A673 (cell line): ENCODE data around the gene WDR46. TPM values are rescaled to one million over a fixed set of nuclear protein-coding genes. Genes with fewer than 3 reads are reported as not detected.
"Not testable (repeated sequence)": the region's sequence is repeated elsewhere in the genome, so short reads cannot be mapped to it uniquely, and the experiment has no call there.

Experiments
- BruUV-seq: library from RNA; stranded (reverse); fragments of 400-500 nt; replicated peaks from 2 replicates; lab custom pipeline; 2021; lab: Mats Ljungman, UMichigan
- CTCF ChIA-PET: fragments of 300-600 bp; sonication (Branson Sonifier 250); formaldehyde crosslinking; loops from one replicate; lab custom pipeline; 2022; ENCODE audit warnings: antibody characterized with exemption; lab: Charles Lee
- POLR2A ChIA-PET: fragments of 300-600 bp; sonication (Branson Sonifier 250); formaldehyde crosslinking; loops from one replicate; lab custom pipeline; 2022; ENCODE audit warnings: antibody characterized with exemption; ENCODE audit not compliant: low non-redundant PET; lab: Charles Lee
- DNase-seq: peaks from one replicate; pipeline ENCODE4 v3.0.0-alpha.2; 2015; ENCODE audit warnings: low spot score
- H3K27ac ChIP-seq: fragments of 200-600 bp; sonication (generic); 2 replicates; pipeline ENCODE4 v1.5.1; 2016; ENCODE audit warnings: mixed run types, low read depth, mild to moderate bottlenecking, mixed read lengths, antibody characterized with exemption, low read length; ENCODE audit not compliant: poor library complexity, severe bottlenecking
- H3K27me3 ChIP-seq: fragments of 200-600 bp; sonication (generic); replicated peaks from 2 replicates; pipeline ENCODE4 v1.6.1; 2017; ENCODE audit warnings: mixed run types, low read depth, mild to moderate bottlenecking, mixed read lengths, antibody characterized with exemption, low read length; ENCODE audit not compliant: insufficient read depth, poor library complexity
- H3K36me3 ChIP-seq: fragments of 200-600 bp; sonication (generic); 2 replicates; pipeline ENCODE4 v1.6.1; 2016; ENCODE audit warnings: mixed run types, mild to moderate bottlenecking, mixed read lengths, antibody characterized with exemption, low read length; ENCODE audit not compliant: insufficient read depth, poor library complexity, severe bottlenecking
- H3K4me1 ChIP-seq: fragments of 200-600 bp; sonication (generic); 2 replicates; pipeline ENCODE4 v1.6.1; 2017; ENCODE audit warnings: mixed run types, mild to moderate bottlenecking, mixed read lengths, antibody characterized with exemption, low read length; ENCODE audit not compliant: insufficient read depth, poor library complexity, severe bottlenecking
- H3K4me3 ChIP-seq: fragments of 200-600 bp; sonication (generic); 2 replicates; pipeline ENCODE4 v1.5.1; 2016; ENCODE audit warnings: low read depth, mixed run types, mild to moderate bottlenecking, mixed read lengths, low read length; ENCODE audit not compliant: poor library complexity, severe bottlenecking
- H3K9me3 ChIP-seq: fragments of 200-600 bp; sonication (generic); 2 replicates; pipeline ENCODE4 v1.6.1; 2016; ENCODE audit warnings: mixed run types, low read depth, mild to moderate bottlenecking, mixed read lengths, antibody characterized with exemption, low read length; ENCODE audit not compliant: poor library complexity, severe bottlenecking
- CTCF ChIP-seq: fragments of 300-800, 200-600 bp; sonication (generic); conservative IDR thresholded peaks from 2 replicates; pipeline ENCODE4 v1.5.1; 2017; ENCODE audit warnings: low read depth, mild to moderate bottlenecking, antibody characterized with exemption, low read length, moderate library complexity, mixed read lengths
- EZH2 ChIP-seq: fragments of 200-600 bp; sonication (generic); IDR thresholded peaks from 2 replicates; pipeline ENCODE4 v1.6.1; 2017; ENCODE audit warnings: borderline replicate concordance, low read depth, mild to moderate bottlenecking, mixed read lengths, antibody characterized with exemption, low read length; ENCODE audit not compliant: poor library complexity, severe bottlenecking
- intact Hi-C: fragments of 100-400 bp; cut with micrococcal nuclease; formaldehyde crosslinking; loops from one replicate; pipeline ENCODE4 v1.10.0; 2022; ENCODE audit not compliant: unreplicated experiment
- total RNA-seq: library from RNA; stranded (reverse); gene quantifications from 2 replicates; pipeline ENCODE4 v1.2.3, GENCODE V29; 2021

WDR46 gene
- total RNA-seq, 1 experiment from 2014 or later: 97.9 TPM

- POLR2A ChIA-PET: no interaction called here
- no peak overlapping the region for H3K27ac ChIP-seq
These were observed 1.8 kb downstream of the WDR46 start for GRCh38 chr6:33286946-33287914.

GRCh38 chr6:33285214-33285613 is 3.8 kb downstream of the WDR46 start:
- H3K27ac ChIP-seq, BruUV-seq, H3K27me3 ChIP-seq, H3K9me3 ChIP-seq, H3K4me1 ChIP-seq, POLR2A ChIA-PET, CTCF ChIA-PET, DNase-seq, intact Hi-C loops, H3K4me3 ChIP-seq: not testable (repeated sequence)
- peaks cover 38% of the 10 kb centered on the region for H3K36me3 ChIP-seq

More at GRCh38 chr6:33286946-33287914, 1.8 kb downstream of the WDR46 start:
- intact Hi-C loops: no loop called here
- no peaks in the 10 kb centered on the region for H3K9me3 ChIP-seq
- no peak overlapping the region for H3K4me3 ChIP-seq
- DNase-seq: no peak
- BruUV-seq: no TSS peak
- no peaks in the 10 kb centered on the region for H3K27me3 ChIP-seq
- CTCF ChIA-PET: no interaction called here
- TF ChIP-seq EZH2: no peak
- no peak for TF ChIP-seq CTCF
- peaks cover 43% of the 10 kb centered on the region for H3K36me3 ChIP-seq
- H3K4me1 ChIP-seq: peaks cover 16% of the 10 kb centered on the region

GRCh38 chr6:33280539-33280938 is 8.5 kb downstream of the WDR46 start:
- BruUV-seq: no TSS peak
- H3K9me3 ChIP-seq: no peaks in the 10 kb centered on the region
- H3K27ac ChIP-seq: no peak overlapping the region
- intact Hi-C loops: no loop called here
- ChIA-PET CTCF (no interaction called here), POLR2A (interaction anchor here (0.5 kb wide), 1 partner anchor 65 kb away, joined by 5 read pairs; no protein-coding TSS in a partner anchor)
- peaks cover 44% of the 10 kb centered on the region for H3K36me3 ChIP-seq
- no peak overlapping the region for H3K4me3 ChIP-seq
- no peak for DNase-seq
- TF ChIP-seq CTCF: no peak
- TF ChIP-seq EZH2: no peak
- H3K4me1 ChIP-seq: peaks cover 14% of the 10 kb centered on the region
- no peaks in the 10 kb centered on the region for H3K27me3 ChIP-seq
